GM12878 (cell line): ENCODE measurements around the gene HEXIM2. TPM values are rescaled to one million over a fixed set of nuclear protein-coding genes. Genes with fewer than 3 reads are reported as not detected.

Source experiments
- BACH1 ChIP-seq: fragments of 450-650 bp; IDR thresholded peaks from 2 replicates; pipeline ENCODE4 v1.6.1; 2017; ENCODE audit warnings: mild to moderate bottlenecking, borderline replicate concordance
- CHD4 ChIP-seq: fragments of 200-600 bp; sonication (generic); IDR thresholded peaks from 2 replicates; pipeline ENCODE4 v1.6.1; 2016; ENCODE audit warnings: mild to moderate bottlenecking
- CUX1 ChIP-seq: IDR thresholded peaks from 2 replicates; pipeline ENCODE4 v1.6.1; 2012; ENCODE audit warnings: improper control_type of control experiment, low read depth, low read length; ENCODE audit not compliant: insufficient replicate concordance
- EGR1 ChIP-seq, 2 experiments: IDR thresholded peaks; 1 replicate in 1 of 2; 2 replicates in 1 of 2; pipeline ENCODE4 v1.6.1; 2011 to 2012; ENCODE audit warnings: low read depth in 2 of 2, low read length in 2 of 2, borderline replicate concordance in 1 of 2, mild to moderate bottlenecking in 1 of 2, moderate library complexity in 1 of 2
- ESRRA ChIP-seq: IDR thresholded peaks from 2 replicates; pipeline ENCODE4 v1.6.1; 2012; ENCODE audit warnings: mild to moderate bottlenecking, low read length, improper control_type of control experiment
- HSF1 ChIP-seq: fragments of 150-350 bp; IDR thresholded peaks from 2 replicates; pipeline ENCODE4 v1.6.1; 2014; ENCODE audit warnings: mild to moderate bottlenecking, low read depth, low read length
- IKZF2 ChIP-seq, 2 experiments: fragments of 450-650 bp; IDR thresholded peaks; 2 replicates each; pipeline ENCODE4 v1.6.1; 2017; ENCODE audit warnings: mild to moderate bottlenecking in 2 of 2, moderate library complexity in 2 of 2
- NR2C1 ChIP-seq: fragments of 450-650 bp; IDR thresholded peaks from 2 replicates; pipeline ENCODE4 v1.6.1; 2017; ENCODE audit warnings: antibody characterized with exemption, mild to moderate bottlenecking, moderate library complexity
- NR2F1 ChIP-seq: fragments of 450-650 bp; conservative IDR thresholded peaks from 2 replicates; pipeline ENCODE4 v1.6.1; 2017; ENCODE audit warnings: mild to moderate bottlenecking
- RAD21 ChIP-seq: IDR thresholded peaks from 2 replicates; pipeline ENCODE4 v1.6.1; 2011; ENCODE audit warnings: mild to moderate bottlenecking, low read depth, low read length, moderate library complexity; ENCODE audit not compliant: insufficient read depth
- RELA ChIP-seq: fragments of 450-650 bp; IDR thresholded peaks from 2 replicates; pipeline ENCODE4 v1.8.0; 2014; ENCODE audit warnings: borderline replicate concordance; ENCODE audit not compliant: partially characterized antibody
- RFX5 ChIP-seq: IDR thresholded peaks from 2 replicates; pipeline ENCODE4 v1.6.1; 2011; ENCODE audit warnings: low read depth, low read length, improper control_type of control experiment
- SMC3 ChIP-seq: IDR thresholded peaks from 2 replicates; pipeline ENCODE4 v1.6.1; 2011; ENCODE audit warnings: low read length, improper control_type of control experiment, borderline replicate concordance
- TCF12 ChIP-seq: IDR thresholded peaks from 2 replicates; pipeline ENCODE4 v1.6.1; 2011; ENCODE audit warnings: low read depth, mild to moderate bottlenecking, low read length
- ZNF384 ChIP-seq: IDR thresholded peaks from 2 replicates; pipeline ENCODE4 v1.6.1; 2012; ENCODE audit warnings: low read depth, mild to moderate bottlenecking, low read length, improper control_type of control experiment, borderline replicate concordance
- polyA plus RNA-seq, 11 experiments: library from polyadenylated mRNA; depleted of rRNA in 4 of 11; unstranded in 6 of 11; stranded (reverse) in 5 of 11; fragments of >200 nt; fragmentation: Nextera tagmentation in 4 of 11; fragmentation: Illumina TruSeq in 1 of 11; extraction: Ambion mirVana in 4 of 11; extraction: Trizol in 1 of 11; gene quantifications; 1 replicate in 1 of 11; 2 replicates in 10 of 11; pipeline versions ENCODE4 v1.2.1 to v1.2.3, GENCODE V29; 2011 to 2016; ENCODE audit warnings: inconsistent platforms in 2 of 11, missing spikeins in 2 of 11, low read depth in 1 of 11
- total RNA-seq, 4 experiments: library from RNA; depleted of rRNA in 3 of 4; stranded (reverse); fragments of >200 nt in 3 of 4; fragmentation: Illumina TruSeq in 1 of 4; extraction: Trizol in 1 of 4; gene quantifications; 2 replicates each; pipeline versions ENCODE4 v1.2.1 to v1.2.3, GENCODE V29; 2013 to 2021
- TF ChIP-seq, protein P1 (sequence below): fragments of 150-350 bp; IDR thresholded peaks from 2 replicates; pipeline ENCODE4 v1.6.1; 2016; ENCODE audit warnings: low read depth, low read length
- TF ChIP-seq, protein P2 (sequence below): fragments of 450-650 bp; IDR thresholded peaks from 2 replicates; pipeline ENCODE4 v1.6.1; 2017; ENCODE audit warnings: mild to moderate bottlenecking

The HEXIM2 gene
- total and polyA plus RNA-seq, 10 of the 15 experiments (the other 5 are each of a cell fraction or from before 2014, with no cell fraction given): 0.10 to 10.3 (median 6.4) TPM

DNA sequence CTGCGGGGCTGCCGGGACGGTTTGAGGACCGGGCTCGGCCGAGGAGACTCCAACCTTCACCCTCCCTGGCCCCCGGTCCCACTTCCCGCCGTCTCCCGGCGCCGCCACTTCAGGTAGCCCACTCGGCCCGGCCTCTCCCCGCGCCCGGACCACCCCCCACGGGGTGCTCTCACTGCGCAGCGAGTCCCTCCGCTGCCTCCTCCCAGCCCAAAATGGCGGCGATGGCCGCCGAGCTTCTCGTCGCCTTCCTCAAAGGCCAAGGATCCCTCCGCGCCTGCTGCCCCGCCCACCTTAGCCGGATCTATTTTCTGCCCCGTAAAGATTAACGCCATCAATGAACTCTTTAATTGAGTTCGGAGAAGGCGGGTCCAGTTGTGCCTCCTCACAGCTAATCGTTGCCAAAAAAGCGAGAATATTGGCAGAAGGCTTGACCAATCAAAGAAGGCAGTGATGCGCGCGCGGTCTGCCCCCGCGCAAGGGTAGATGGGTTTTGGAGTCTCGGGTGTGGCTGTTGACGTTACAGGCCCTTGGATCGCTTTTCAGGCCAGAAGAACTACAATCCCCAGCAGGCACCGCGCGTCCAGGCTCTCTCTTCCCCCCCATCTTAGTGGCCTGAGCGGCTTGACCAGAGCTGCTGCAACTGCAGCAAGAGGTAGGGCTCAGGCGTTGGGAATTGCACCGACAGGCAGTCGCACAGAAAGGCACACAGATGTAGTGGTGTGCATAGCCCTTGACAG lies at the start of gene HEXIM2 (continued):
- TF ChIP-seq, protein P1, sequence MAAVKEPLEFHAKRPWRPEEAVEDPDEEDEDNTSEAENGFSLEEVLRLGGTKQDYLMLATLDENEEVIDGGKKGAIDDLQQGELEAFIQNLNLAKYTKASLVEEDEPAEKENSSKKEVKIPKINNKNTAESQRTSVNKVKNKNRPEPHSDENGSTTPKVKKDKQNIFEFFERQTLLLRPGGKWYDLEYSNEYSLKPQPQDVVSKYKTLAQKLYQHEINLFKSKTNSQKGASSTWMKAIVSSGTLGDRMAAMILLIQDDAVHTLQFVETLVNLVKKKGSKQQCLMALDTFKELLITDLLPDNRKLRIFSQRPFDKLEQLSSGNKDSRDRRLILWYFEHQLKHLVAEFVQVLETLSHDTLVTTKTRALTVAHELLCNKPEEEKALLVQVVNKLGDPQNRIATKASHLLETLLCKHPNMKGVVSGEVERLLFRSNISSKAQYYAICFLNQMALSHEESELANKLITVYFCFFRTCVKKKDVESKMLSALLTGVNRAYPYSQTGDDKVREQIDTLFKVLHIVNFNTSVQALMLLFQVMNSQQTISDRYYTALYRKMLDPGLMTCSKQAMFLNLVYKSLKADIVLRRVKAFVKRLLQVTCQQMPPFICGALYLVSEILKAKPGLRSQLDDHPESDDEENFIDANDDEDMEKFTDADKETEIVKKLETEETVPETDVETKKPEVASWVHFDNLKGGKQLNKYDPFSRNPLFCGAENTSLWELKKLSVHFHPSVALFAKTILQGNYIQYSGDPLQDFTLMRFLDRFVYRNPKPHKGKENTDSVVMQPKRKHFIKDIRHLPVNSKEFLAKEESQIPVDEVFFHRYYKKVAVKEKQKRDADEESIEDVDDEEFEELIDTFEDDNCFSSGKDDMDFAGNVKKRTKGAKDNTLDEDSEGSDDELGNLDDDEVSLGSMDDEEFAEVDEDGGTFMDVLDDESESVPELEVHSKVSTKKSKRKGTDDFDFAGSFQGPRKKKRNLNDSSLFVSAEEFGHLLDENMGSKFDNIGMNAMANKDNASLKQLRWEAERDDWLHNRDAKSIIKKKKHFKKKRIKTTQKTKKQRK: no peak
- TF ChIP-seq NR2F1 (peak; percentile 43; the same call in 1 of the 2 replicates), SMC3 (no peak; the same call in 1 of the 2 replicates), IKZF2 (IDR thresholded peaks at IDR 0.05) (0 out of 4 replicates have a peak, but pooled peaks of 1 of the 2 experiments have one; percentile 25), NR2C1 (peak; percentile 90), HSF1 (no peak), BACH1 (peak; percentile 77; the same call in 1 of the 2 replicates), CHD4 (no peak), RELA (peak; percentile 69), ZNF384 (no peak), TCF12 (peak; percentile 55; the same call in 1 of the 2 replicates), CUX1 (peak; percentile 73), RFX5 (0 out of 2 replicates have a peak, but pooled peaks have one; percentile 13), EGR1 (IDR thresholded peaks at IDR 0.05; ENCODE audit: borderline replicate concordance in 1 of 2, low read depth in 2 of 2, low read length in 2 of 2) (peak in 1 of 2 experiments; percentile 56; a peak in 1 of 3 replicates), ESRRA (no peak), RAD21 (no peak)
- TF ChIP-seq, protein P2, sequence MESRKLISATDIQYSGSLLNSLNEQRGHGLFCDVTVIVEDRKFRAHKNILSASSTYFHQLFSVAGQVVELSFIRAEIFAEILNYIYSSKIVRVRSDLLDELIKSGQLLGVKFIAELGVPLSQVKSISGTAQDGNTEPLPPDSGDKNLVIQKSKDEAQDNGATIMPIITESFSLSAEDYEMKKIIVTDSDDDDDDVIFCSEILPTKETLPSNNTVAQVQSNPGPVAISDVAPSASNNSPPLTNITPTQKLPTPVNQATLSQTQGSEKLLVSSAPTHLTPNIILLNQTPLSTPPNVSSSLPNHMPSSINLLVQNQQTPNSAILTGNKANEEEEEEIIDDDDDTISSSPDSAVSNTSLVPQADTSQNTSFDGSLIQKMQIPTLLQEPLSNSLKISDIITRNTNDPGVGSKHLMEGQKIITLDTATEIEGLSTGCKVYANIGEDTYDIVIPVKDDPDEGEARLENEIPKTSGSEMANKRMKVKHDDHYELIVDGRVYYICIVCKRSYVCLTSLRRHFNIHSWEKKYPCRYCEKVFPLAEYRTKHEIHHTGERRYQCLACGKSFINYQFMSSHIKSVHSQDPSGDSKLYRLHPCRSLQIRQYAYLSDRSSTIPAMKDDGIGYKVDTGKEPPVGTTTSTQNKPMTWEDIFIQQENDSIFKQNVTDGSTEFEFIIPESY: 0 out of 2 replicates have a peak, but pooled peaks have one; percentile 45
